Upper lobe of right lung (tissue), 1 donor: ENCODE data around the gene MYOCD. TPM values are rescaled to one million over a fixed set of nuclear protein-coding genes. Genes with fewer than 3 reads are reported as not detected.

ENCODE experiments used
- ATAC-seq: fragments of 200-7000 bp; cut with Tn5 transposase; one replicate; pipeline ENCODE4 v1.9.1; 2020; ENCODE audit warnings: mild to moderate bottlenecking, moderate library complexity
- DNase-seq: peaks from one replicate; pipeline ENCODE4 v3.0.0-alpha.2; 2020
- H3K27ac ChIP-seq: fragments of 200-600 bp; one replicate; pipeline ENCODE4 v1.8.0; 2022
- H3K27me3 ChIP-seq: fragments of 200-600 bp; one replicate; pipeline ENCODE4 v1.8.0; 2022; ENCODE audit warnings: mild to moderate bottlenecking
- H3K36me3 ChIP-seq: fragments of 200-600 bp; one replicate; pipeline ENCODE4 v1.8.0; 2022
- H3K4me1 ChIP-seq: fragments of 200-600 bp; one replicate; pipeline ENCODE4 v1.8.0; 2022
- H3K4me3 ChIP-seq: fragments of 200-600 bp; one replicate; pipeline ENCODE4 v1.8.0; 2022; ENCODE audit warnings: mild to moderate bottlenecking
- H3K9me3 ChIP-seq: fragments of 200-600 bp; one replicate; pipeline ENCODE4 v1.8.0; 2022
- CTCF ChIP-seq: fragments of 200-600 bp; IDR thresholded peaks from one replicate; pipeline ENCODE4 v1.8.0; 2022; ENCODE audit warnings: antibody characterized with exemption
- intact Hi-C: fragments of 100-400 bp; cut with DNase I; formaldehyde crosslinking; loops from one replicate; pipeline ENCODE4 v1.11.0; 2022
- total RNA-seq: library from RNA; stranded (reverse); fragmentation: NEBNext Ultra II Directional; extraction: Animal tissue kit (Norgen Biotek cat#: 25700); gene quantifications from one replicate; pipeline ENCODE4 v1.2.1, GENCODE V29; 2021
- donor health status: DM: no; HTN: yes; CAD: no; lungs with severe emphysema.

The MYOCD gene
- total RNA-seq, 1 donor from 2014 or later, result 4.1 TPM

GRCh38 chr17:12688382-12688781 lies 22.7 kb downstream of the MYOCD start:
- intact Hi-C loops, result no loop called here
- DNase-seq, result no peak
- Histone ChIP-seq H3K9me3 (no peaks in the 10 kb centered on the region), H3K4me1 (no peaks in the 10 kb centered on the region), H3K4me3 (no peak overlapping the region), H3K27me3 (no peaks in the 10 kb centered on the region), H3K36me3 (no peaks in the 10 kb centered on the region), H3K27ac (no peak overlapping the region)
- no peak for ATAC-seq
- TF ChIP-seq CTCF, result no peak

- Histone ChIP-seq H3K4me3 (no peak overlapping the region), H3K36me3 (no peaks in the 10 kb centered on the region), H3K9me3 (no peaks in the 10 kb centered on the region), H3K4me1 (no peaks in the 10 kb centered on the region), H3K27ac (no peak overlapping the region), H3K27me3 (no peaks in the 10 kb centered on the region)
- TF ChIP-seq CTCF, result no peak
- no peak for ATAC-seq
- intact Hi-C loops, result no loop called here
- DNase-seq, result no peak
These were observed 25.5 kb downstream of the MYOCD start for GRCh38 chr17:12691173-12691572.

GRCh38 chr17:12693640-12694039 lies 27.9 kb downstream of the MYOCD start:
- H3K27ac ChIP-seq, result no peak overlapping the region
- ATAC-seq, result no peak
- no peaks in the 10 kb centered on the region for H3K27me3 ChIP-seq
- H3K4me1 ChIP-seq, result no peaks in the 10 kb centered on the region
- intact Hi-C loops, result no loop called here
- H3K4me3 ChIP-seq, result no peak overlapping the region
- TF ChIP-seq CTCF, result no peak
- H3K9me3 ChIP-seq, result no peaks in the 10 kb centered on the region
- no peak for DNase-seq
- H3K36me3 ChIP-seq, result no peaks in the 10 kb centered on the region

- no peaks in the 10 kb centered on the region for H3K27me3 ChIP-seq
- no peaks in the 10 kb centered on the region for H3K36me3 ChIP-seq
- intact Hi-C loops, result no loop called here
- no peak for TF ChIP-seq CTCF
- no peaks in the 10 kb centered on the region for H3K4me1 ChIP-seq
- no peak for ATAC-seq
- no peak overlapping the region for H3K27ac ChIP-seq
- no peak overlapping the region for H3K4me3 ChIP-seq
- no peaks in the 10 kb centered on the region for H3K9me3 ChIP-seq
- DNase-seq, result no peak
These were observed 40.4 kb downstream of the MYOCD start for GRCh38 chr17:12706070-12706469.

GRCh38 chr17:12709063-12709462 lies 43.4 kb downstream of the MYOCD start:
- H3K36me3 ChIP-seq, result no peaks in the 10 kb centered on the region
- intact Hi-C loops, result no loop called here
- no peak overlapping the region for H3K4me3 ChIP-seq
- no peak for ATAC-seq
- H3K27ac ChIP-seq, result no peak overlapping the region
- no peaks in the 10 kb centered on the region for H3K9me3 ChIP-seq
- no peak for TF ChIP-seq CTCF
- no peaks in the 10 kb centered on the region for H3K27me3 ChIP-seq
- no peaks in the 10 kb centered on the region for H3K4me1 ChIP-seq
- DNase-seq, result no peak

GRCh38 chr17:12712415-12712814 lies 46.7 kb downstream of the MYOCD start:
- no peaks in the 10 kb centered on the region for H3K4me1 ChIP-seq
- TF ChIP-seq CTCF, result no peak
- no peak overlapping the region for H3K4me3 ChIP-seq
- no peaks in the 10 kb centered on the region for H3K36me3 ChIP-seq
- ATAC-seq, result no peak
- intact Hi-C loops, result no loop called here
- no peaks in the 10 kb centered on the region for H3K27me3 ChIP-seq
- DNase-seq, result no peak
- H3K27ac ChIP-seq, result no peak overlapping the region
- no peaks in the 10 kb centered on the region for H3K9me3 ChIP-seq
